ENCODE measurements around the gene PRKAB1. TPM values are rescaled to one million over a fixed set of nuclear protein-coding genes. Genes with fewer than 3 reads are reported as not detected.

PRKAB1 gene
- total RNA-seq, 1 experiment from 2014 or later, result 30.0 TPM

- Histone ChIP-seq H3K27me3 (ENCODE audit: insufficient read depth, low read depth) (peaks cover 25% of the 10 kb centered on the region), H3K27ac (no peak overlapping the region), H3K4me2 (no peak overlapping the region), H3K36me3 (ENCODE audit: low read depth) (no peaks in the 10 kb centered on the region), H2AFZ (no peak overlapping the region), H3F3A (ENCODE audit: insufficient read depth, low read depth) (no peaks in the 10 kb centered on the region), H3K79me2 (ENCODE audit: low read depth) (no peaks in the 10 kb centered on the region), H3K4me3 (no peak overlapping the region), H3K4me1 (replicated peaks; ENCODE audit: insufficient read depth) (no peaks in the 10 kb centered on the region), H3K9me3 (ENCODE audit: insufficient read depth, low read depth) (no peaks in the 10 kb centered on the region), H3K9me2 (ENCODE audit: insufficient read depth) (no peaks in the 10 kb centered on the region), H4K20me1 (ENCODE audit: insufficient read depth) (no peaks in the 10 kb centered on the region)
- ChIA-PET CTCF (no interaction called here), POLR2A (ENCODE audit: unreplicated experiment) (no interaction called here)
- no TSS peak for BruUV-seq (replicated peaks)
- DNase-seq, result peak in 1 of 2 experiments; percentile 40
- intact Hi-C loops (cut with micrococcal nuclease; ENCODE audit: unreplicated experiment), result no loop called here
- TF ChIP-seq CTCF (conservative IDR thresholded peaks at IDR 0.05), result no peak
- TF ChIP-seq EZH2 (IDR thresholded peaks at IDR 0.05; ENCODE audit: low read depth), result no peak
Observed at GRCh38 chr12:119631930-119632678, 35.8 kb upstream of the PRKAB1 start.

DNA sequence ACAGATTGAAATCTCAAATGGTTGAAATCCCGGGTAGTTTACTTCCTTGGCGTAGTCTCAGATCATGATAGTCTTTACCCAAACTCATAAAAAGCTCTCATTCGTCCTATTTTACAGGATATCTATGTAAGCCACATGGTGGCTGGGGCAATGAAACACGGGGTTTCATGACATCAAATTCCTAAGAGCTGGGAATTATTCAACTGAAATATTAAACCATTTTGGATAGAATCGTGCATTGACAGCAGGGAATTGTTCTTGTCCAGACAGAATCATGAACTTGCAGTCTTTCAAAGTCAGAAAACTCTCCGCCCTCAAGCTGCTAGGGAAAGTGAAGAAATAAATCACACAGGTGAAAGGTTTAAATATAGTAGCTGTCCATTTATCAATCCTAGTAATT is 33.2 kb upstream of the PRKAB1 start:
- intact Hi-C loops (cut with micrococcal nuclease; ENCODE audit: unreplicated experiment), result no loop called here
- no peak for DNase-seq
- no peaks in the 10 kb centered on the region for H3K9me2 ChIP-seq (ENCODE audit: insufficient read depth)
- H3K27ac ChIP-seq, result no peak overlapping the region
- no peaks in the 10 kb centered on the region for H4K20me1 ChIP-seq (ENCODE audit: insufficient read depth)
- no peak overlapping the region for H2AFZ ChIP-seq
- POLR2A ChIA-PET (ENCODE audit: unreplicated experiment), result no interaction called here
- no peak overlapping the region for H3K4me3 ChIP-seq
- BruUV-seq (replicated peaks), result no TSS peak
- peaks cover 31% of the 10 kb centered on the region for H3K27me3 ChIP-seq (ENCODE audit: insufficient read depth, low read depth)
- no peaks in the 10 kb centered on the region for H3K79me2 ChIP-seq (ENCODE audit: low read depth)
- no peaks in the 10 kb centered on the region for H3F3A ChIP-seq (ENCODE audit: insufficient read depth, low read depth)
- H3K9me3 ChIP-seq (ENCODE audit: insufficient read depth, low read depth), result no peaks in the 10 kb centered on the region
- CTCF ChIA-PET, result no interaction called here
- no peaks in the 10 kb centered on the region for H3K4me1 ChIP-seq (replicated peaks; ENCODE audit: insufficient read depth)
- no peak for TF ChIP-seq CTCF (conservative IDR thresholded peaks at IDR 0.05)
- H3K4me2 ChIP-seq, result no peak overlapping the region
- H3K36me3 ChIP-seq (ENCODE audit: low read depth), result no peaks in the 10 kb centered on the region

- Histone ChIP-seq H3K4me3 (no peak overlapping the region), H3K79me2 (ENCODE audit: low read depth) (no peaks in the 10 kb centered on the region), H2AFZ (no peak overlapping the region), H4K20me1 (ENCODE audit: insufficient read depth) (no peaks in the 10 kb centered on the region), H3K27me3 (ENCODE audit: insufficient read depth, low read depth) (peaks cover 34% of the 10 kb centered on the region), H3K9me2 (ENCODE audit: insufficient read depth) (no peaks in the 10 kb centered on the region), H3K4me2 (no peak overlapping the region), H3K36me3 (ENCODE audit: low read depth) (no peaks in the 10 kb centered on the region), H3F3A (ENCODE audit: insufficient read depth, low read depth) (no peaks in the 10 kb centered on the region), H3K9me3 (ENCODE audit: insufficient read depth, low read depth) (no peaks in the 10 kb centered on the region), H3K27ac (no peak overlapping the region), H3K4me1 (replicated peaks; ENCODE audit: insufficient read depth) (no peaks in the 10 kb centered on the region)
- intact Hi-C loops (cut with micrococcal nuclease; ENCODE audit: unreplicated experiment), result loop anchor here (10.0 kb wide), 1 partner anchor 78 kb away; no protein-coding TSS in a partner anchor
- POLR2A ChIA-PET (ENCODE audit: unreplicated experiment), result no interaction called here
- TF ChIP-seq EZH2 (IDR thresholded peaks at IDR 0.05; ENCODE audit: low read depth), result no peak
- TF ChIP-seq CTCF (conservative IDR thresholded peaks at IDR 0.05), result peak; percentile 52
- CTCF ChIA-PET, result interaction anchor here (0.6 kb wide), 1 partner anchor 280 kb away, joined by 3 read pairs; no protein-coding TSS in a partner anchor
- no TSS peak for BruUV-seq (replicated peaks)
- DNase-seq, result no peak
Observed at GRCh38 chr12:119642986-119643385, 24.9 kb upstream of the PRKAB1 start.
